Stimulated activated CD4-positive, alpha-beta T cell treated with anti-CD3 and anti-CD28 coated beads, Interleukin-4, amount 100 ng/mL, for 24 hours (primary cell): ENCODE measurements around the gene TP73.

Experiments
- DNase-seq: peaks from one replicate; pipeline ENCODE4 v3.0.0-alpha.2; 2020

Gene TP73

GRCh38 chr1:3654549-3655281 is 2.4 kb downstream of the TP73 start:
- DNase-seq: no peak

GRCh38 chr1:3656450-3657095 is 4.3 kb downstream of the TP73 start:
- DNase-seq: no peak

GRCh38 chr1:3657096-3657475 is 4.8 kb downstream of the TP73 start:
- DNase-seq: no peak

GRCh38 chr1:3657578-3658230 is 5.4 kb downstream of the TP73 start:
- DNase-seq: no peak

- no peak for DNase-seq
Measured at GRCh38 chr1:3658231-3658615, 5.9 kb downstream of the TP73 start.

- DNase-seq: no peak
Measured at GRCh38 chr1:3659093-3659492, 6.8 kb downstream of the TP73 start.

- DNase-seq: no peak
Measured at GRCh38 chr1:3660704-3661103, 8.4 kb downstream of the TP73 start.

GRCh38 chr1:3661631-3662030 is 9.3 kb downstream of the TP73 start:
- no peak for DNase-seq

GRCh38 chr1:3662080-3662671 is 9.9 kb downstream of the TP73 start:
- DNase-seq: no peak

GRCh38 chr1:3663999-3664699 is 11.8 kb downstream of the TP73 start:
- no peak for DNase-seq

- no peak for DNase-seq
Measured at GRCh38 chr1:3664700-3665375, 12.5 kb downstream of the TP73 start.

GRCh38 chr1:3668148-3668547 is 15.8 kb downstream of the TP73 start:
- DNase-seq: no peak

GRCh38 chr1:3668585-3669300 is 16.4 kb downstream of the TP73 start:
- DNase-seq: no peak

GRCh38 chr1:3669421-3669821 is 17.1 kb downstream of the TP73 start:
- DNase-seq: no peak

GRCh38 chr1:3669971-3670431 is 17.7 kb downstream of the TP73 start:
- DNase-seq: no peak

GRCh38 chr1:3670823-3671265 is 18.5 kb downstream of the TP73 start:
- DNase-seq: no peak

- no peak for DNase-seq
Measured at GRCh38 chr1:3671371-3672180, 19.3 kb downstream of the TP73 start.

GRCh38 chr1:3672231-3672970 is 20.1 kb downstream of the TP73 start:
- no peak for DNase-seq

GRCh38 chr1:3672971-3673361 is 20.6 kb downstream of the TP73 start:
- no peak for DNase-seq
